Endodermal cell (in vitro differentiated cells): ENCODE data around the gene RCAN2. TPM values are rescaled to one million over a fixed set of nuclear protein-coding genes. Genes with fewer than 3 reads are reported as not detected.

Source experiments
- DNase-seq: peaks from one replicate; pipeline ENCODE4 v3.0.0-alpha.2; 2017
- H3K27ac ChIP-seq: 2 replicates; pipeline ENCODE4 v1.5.1; 2013; ENCODE audit warnings: mild to moderate bottlenecking, low read depth, low read length, moderate library complexity
- H3K27me3 ChIP-seq: 2 replicates; pipeline ENCODE4 v1.6.1; 2013; ENCODE audit warnings: mild to moderate bottlenecking, low read length, moderate library complexity; ENCODE audit not compliant: insufficient read depth, control insufficient read depth, poor library complexity, severe bottlenecking
- H3K36me3 ChIP-seq: 2 replicates; pipeline ENCODE4 v1.7.0; 2013; ENCODE audit warnings: mild to moderate bottlenecking, low read length, moderate library complexity; ENCODE audit not compliant: control insufficient read depth, insufficient read depth
- H3K4me1 ChIP-seq: one replicate; pipeline ENCODE4 v1.7.0; 2013; ENCODE audit warnings: low read length; ENCODE audit not compliant: control insufficient read depth, insufficient read depth
- H3K4me3 ChIP-seq: 2 replicates; pipeline ENCODE4 v1.5.1; 2013; ENCODE audit warnings: mild to moderate bottlenecking, low read length, moderate library complexity
- H3K9ac ChIP-seq: 2 replicates; pipeline ENCODE4 v1.6.1; 2013; ENCODE audit warnings: mild to moderate bottlenecking, low read length, moderate library complexity; ENCODE audit not compliant: poor library complexity, severe bottlenecking; ENCODE audit errors: extremely low read depth
- H3K9me3 ChIP-seq: 2 replicates; pipeline ENCODE4 v1.6.1; 2013; ENCODE audit warnings: mild to moderate bottlenecking, low read length, moderate library complexity; ENCODE audit not compliant: control insufficient read depth
- H3K27ac Mint-ChIP-seq: 2 replicates; pipeline ENCODE4 v1.8.0; 2020; ENCODE audit warnings: mixed read lengths
- H3K27me3 Mint-ChIP-seq: 2 replicates; pipeline ENCODE4 v1.8.0; 2021; ENCODE audit warnings: mild to moderate bottlenecking, mixed read lengths; ENCODE audit not compliant: insufficient read depth
- H3K36me3 Mint-ChIP-seq: 2 replicates; pipeline ENCODE4 v1.8.0; 2020; ENCODE audit warnings: low read depth, mixed read lengths
- H3K4me1 Mint-ChIP-seq: 2 replicates; pipeline ENCODE4 v1.8.0; 2020; ENCODE audit warnings: mixed read lengths
- H3K4me3 Mint-ChIP-seq: 2 replicates; pipeline ENCODE4 v1.8.0; 2020; ENCODE audit warnings: mild to moderate bottlenecking, moderate library complexity, mixed read lengths
- H3K9me3 Mint-ChIP-seq: 2 replicates; pipeline ENCODE4 v1.8.0; 2020; ENCODE audit warnings: mild to moderate bottlenecking, mixed read lengths
- WGBS, 2 experiments: methylation state at CpG; one replicate each; pipeline versions ENCODE4 v1.1.5 to v1.1.7; 2013; ENCODE audit warnings: missing lambda C conversion rate in 2 of 2, mixed read lengths in 1 of 2; ENCODE audit not compliant: insufficient coverage in 1 of 2, insufficient read length in 1 of 2; 5-methylcytosine and 5-hydroxymethylcytosine counted together
- total RNA-seq, 2 donors: library from RNA; stranded (reverse); fragmentation: NEBNext Ultra II Directional in 1 of 2; extraction: Animal tissue kit (Norgen Biotek cat#: 25700) in 1 of 2; gene quantifications; 2 replicates in 1 of 2; 3 replicates in 1 of 2; pipeline ENCODE4 v1.2.1, GENCODE V29; 2021
- TF ChIP-seq, protein P1 (sequence below): fragments of 200-600 bp; sonication (generic); conservative IDR thresholded peaks from 2 replicates; pipeline ENCODE4 v1.5.0; 2021; ENCODE audit warnings: antibody characterized with exemption, mild to moderate bottlenecking

Gene RCAN2
- total RNA-seq, 2 donors from 2014 or later: 15.7 to 16.7 TPM

DNA sequence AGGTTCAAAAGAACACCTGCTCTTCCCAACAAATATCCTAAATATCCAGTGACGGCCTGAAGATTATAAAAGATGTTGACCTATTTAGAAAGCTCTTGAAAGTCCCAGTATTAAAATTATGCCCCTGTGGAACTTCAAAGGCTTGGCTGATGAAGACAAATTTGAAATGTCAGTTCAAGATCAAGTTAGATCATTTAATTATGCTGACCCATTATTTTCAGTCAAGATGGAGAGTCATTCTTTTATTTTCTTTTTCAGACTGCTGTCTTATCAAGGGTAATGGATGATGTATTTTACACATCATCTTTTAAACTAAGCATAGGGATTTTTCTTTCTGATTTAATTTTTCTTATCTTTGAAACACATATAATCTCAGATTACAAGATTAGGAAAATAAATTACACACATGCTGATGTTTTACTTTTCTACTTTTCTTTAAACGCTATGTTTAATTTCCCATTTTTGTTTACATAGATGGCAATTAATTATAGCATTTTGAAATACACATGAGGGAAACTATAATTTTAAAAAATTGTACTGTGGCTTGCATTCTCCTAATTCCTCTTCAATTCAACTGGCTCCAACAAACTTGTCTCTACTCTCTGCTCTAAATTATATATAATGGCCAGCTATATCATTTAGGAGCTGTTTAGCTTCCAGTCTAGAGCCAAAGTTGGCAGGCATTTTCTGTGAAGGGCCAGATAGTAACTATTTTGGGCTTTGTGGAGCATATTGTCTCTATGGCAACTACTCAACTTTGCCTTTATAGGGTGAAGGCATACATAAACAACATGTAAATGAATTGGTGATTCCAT is 123.7 kb downstream of the RCAN2 start:
- H3K36me3 Mint-ChIP-seq: no peaks in the 10 kb centered on the region
- 83 to 92% methylated on average over 1 to 2 of the region's 2 CpGs for WGBS, 2 experiments
- H3K27me3 ChIP-seq: no peaks in the 10 kb centered on the region
- no peaks in the 10 kb centered on the region for H3K4me1 Mint-ChIP-seq
- no peaks in the 10 kb centered on the region for H3K4me1 ChIP-seq
- H3K36me3 ChIP-seq: no peaks in the 10 kb centered on the region
- H3K27ac ChIP-seq: no peak overlapping the region
- H3K9ac ChIP-seq: no peak overlapping the region
- H3K4me3 ChIP-seq: no peak overlapping the region
- H3K9me3 Mint-ChIP-seq: no peaks in the 10 kb centered on the region
- H3K9me3 ChIP-seq: no peaks in the 10 kb centered on the region
- TF ChIP-seq, protein P1, sequence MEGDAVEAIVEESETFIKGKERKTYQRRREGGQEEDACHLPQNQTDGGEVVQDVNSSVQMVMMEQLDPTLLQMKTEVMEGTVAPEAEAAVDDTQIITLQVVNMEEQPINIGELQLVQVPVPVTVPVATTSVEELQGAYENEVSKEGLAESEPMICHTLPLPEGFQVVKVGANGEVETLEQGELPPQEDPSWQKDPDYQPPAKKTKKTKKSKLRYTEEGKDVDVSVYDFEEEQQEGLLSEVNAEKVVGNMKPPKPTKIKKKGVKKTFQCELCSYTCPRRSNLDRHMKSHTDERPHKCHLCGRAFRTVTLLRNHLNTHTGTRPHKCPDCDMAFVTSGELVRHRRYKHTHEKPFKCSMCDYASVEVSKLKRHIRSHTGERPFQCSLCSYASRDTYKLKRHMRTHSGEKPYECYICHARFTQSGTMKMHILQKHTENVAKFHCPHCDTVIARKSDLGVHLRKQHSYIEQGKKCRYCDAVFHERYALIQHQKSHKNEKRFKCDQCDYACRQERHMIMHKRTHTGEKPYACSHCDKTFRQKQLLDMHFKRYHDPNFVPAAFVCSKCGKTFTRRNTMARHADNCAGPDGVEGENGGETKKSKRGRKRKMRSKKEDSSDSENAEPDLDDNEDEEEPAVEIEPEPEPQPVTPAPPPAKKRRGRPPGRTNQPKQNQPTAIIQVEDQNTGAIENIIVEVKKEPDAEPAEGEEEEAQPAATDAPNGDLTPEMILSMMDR: no peak
- no peaks in the 10 kb centered on the region for H3K27me3 Mint-ChIP-seq
- no peak overlapping the region for H3K27ac Mint-ChIP-seq
- no peak overlapping the region for H3K4me3 Mint-ChIP-seq
- no peak for DNase-seq

DNA sequence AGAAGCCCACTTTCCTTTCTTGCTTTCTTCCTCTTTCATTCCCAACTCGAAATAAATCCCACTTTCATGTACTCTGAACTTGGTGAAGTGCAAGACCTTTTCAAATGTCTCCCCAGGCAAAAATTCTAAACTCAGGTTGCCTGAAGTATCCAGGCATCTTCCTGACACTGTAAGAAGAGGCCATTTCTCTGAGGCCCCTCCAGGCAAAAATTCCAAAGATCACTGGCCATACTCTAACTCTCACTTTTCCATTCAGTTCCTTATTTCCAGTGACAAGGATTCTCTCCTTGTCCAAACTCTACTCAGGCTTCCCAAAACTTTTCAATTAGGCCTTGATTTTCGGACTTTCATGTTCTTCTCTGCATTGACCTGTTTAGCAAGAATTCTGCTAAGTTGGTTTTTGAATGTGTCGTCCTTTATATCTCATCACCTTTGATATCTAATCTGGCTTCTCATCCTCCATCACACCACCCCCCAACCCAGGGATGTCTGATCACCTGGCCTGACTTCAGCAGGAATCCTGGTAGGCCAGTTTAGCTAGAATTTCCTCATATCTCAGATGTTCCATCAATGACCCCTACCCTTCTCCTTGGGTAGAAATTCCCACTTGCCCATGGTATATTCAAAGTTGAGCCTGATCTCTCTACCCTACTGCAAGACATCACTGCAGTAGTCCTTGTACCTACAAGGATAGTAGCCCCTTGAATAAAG is 124.9 kb downstream of the RCAN2 start:
- Histone ChIP-seq H3K4me3 (no peak overlapping the region), H3K27ac (no peak overlapping the region), H3K36me3 (no peaks in the 10 kb centered on the region), H3K4me1 (no peaks in the 10 kb centered on the region), H3K9me3 (no peaks in the 10 kb centered on the region), H3K27me3 (no peaks in the 10 kb centered on the region), H3K9ac (no peak overlapping the region)
- no peak overlapping the region for H3K4me3 Mint-ChIP-seq
- WGBS, 2 experiments: 87 to 91% methylated on average over 1 to 3 of the region's 3 CpGs
- TF ChIP-seq, protein P1: no peak
- H3K27ac Mint-ChIP-seq: no peak overlapping the region
- no peak for DNase-seq
- no peaks in the 10 kb centered on the region for H3K36me3 Mint-ChIP-seq
- no peaks in the 10 kb centered on the region for H3K4me1 Mint-ChIP-seq
- H3K27me3 Mint-ChIP-seq: no peaks in the 10 kb centered on the region
- H3K9me3 Mint-ChIP-seq: no peaks in the 10 kb centered on the region

DNA sequence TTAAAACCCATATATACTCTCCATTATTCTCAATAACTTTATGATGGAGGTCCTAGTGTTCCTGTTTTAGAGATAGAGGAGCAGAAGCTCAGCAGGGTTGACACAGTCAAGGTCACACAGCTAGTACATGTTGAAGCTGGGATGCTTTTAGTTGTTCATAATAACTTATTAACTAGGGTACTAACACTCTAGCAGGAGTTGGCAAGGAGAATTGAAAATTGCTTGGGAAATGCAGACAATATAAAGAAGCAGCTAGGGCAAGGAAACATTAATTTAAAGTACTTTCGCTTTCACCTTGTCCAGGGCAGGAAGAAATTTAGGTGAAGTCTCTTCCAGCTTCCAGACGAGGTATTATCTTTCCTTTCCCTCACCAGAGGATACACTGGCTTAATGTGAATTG is 133.7 kb downstream of the RCAN2 start:
- H3K4me1 ChIP-seq: peaks cover 3% of the 10 kb centered on the region
- no peaks in the 10 kb centered on the region for H3K27me3 ChIP-seq
- no peaks in the 10 kb centered on the region for H3K36me3 ChIP-seq
- H3K9ac ChIP-seq: no peak overlapping the region
- no peak for DNase-seq
- Mint-ChIP-seq H3K4me3 (no peak overlapping the region), H3K27me3 (no peaks in the 10 kb centered on the region), H3K4me1 (peaks cover 6% of the 10 kb centered on the region), H3K36me3 (no peaks in the 10 kb centered on the region), H3K27ac (no peak overlapping the region), H3K9me3 (no peaks in the 10 kb centered on the region)
- H3K9me3 ChIP-seq: no peaks in the 10 kb centered on the region
- TF ChIP-seq, protein P1: no peak
- WGBS, 2 experiments: 81 to 96% methylated on average over 2 of the region's 2 CpGs
- no peak overlapping the region for H3K4me3 ChIP-seq
- H3K27ac ChIP-seq: no peak overlapping the region
